Measurements from ENCODE around the gene HK1.
"Not testable (repeated sequence)": the region's sequence is repeated elsewhere in the genome, so short reads cannot be mapped to it uniquely, and the experiment has no call there.

HK1 gene

GRCh38 chr10:69259547-69260243, 18.6 kb upstream of the HK1 start:
- no peak for DNase-seq

- DNase-seq: no peak
Measured at GRCh38 chr10:69261184-69261583, 17.1 kb upstream of the HK1 start.

- DNase-seq: no peak
Measured at GRCh38 chr10:69262292-69262751, 16.0 kb upstream of the HK1 start.

GRCh38 chr10:69265521-69265920, 12.8 kb upstream of the HK1 start:
- DNase-seq: no peak

GRCh38 chr10:69268761-69269416, 9.4 kb upstream of the HK1 start:
- no peak for DNase-seq

- DNase-seq: no peak
Measured at GRCh38 chr10:69269761-69270160, 8.5 kb upstream of the HK1 start.

- no peak for DNase-seq
Measured at GRCh38 chr10:69270990-69271389, 7.3 kb upstream of the HK1 start.

GRCh38 chr10:69272624-69273023, 5.7 kb upstream of the HK1 start:
- no peak for DNase-seq

GRCh38 chr10:69275444-69275843, 2.9 kb upstream of the HK1 start:
- no peak for DNase-seq

DNA sequence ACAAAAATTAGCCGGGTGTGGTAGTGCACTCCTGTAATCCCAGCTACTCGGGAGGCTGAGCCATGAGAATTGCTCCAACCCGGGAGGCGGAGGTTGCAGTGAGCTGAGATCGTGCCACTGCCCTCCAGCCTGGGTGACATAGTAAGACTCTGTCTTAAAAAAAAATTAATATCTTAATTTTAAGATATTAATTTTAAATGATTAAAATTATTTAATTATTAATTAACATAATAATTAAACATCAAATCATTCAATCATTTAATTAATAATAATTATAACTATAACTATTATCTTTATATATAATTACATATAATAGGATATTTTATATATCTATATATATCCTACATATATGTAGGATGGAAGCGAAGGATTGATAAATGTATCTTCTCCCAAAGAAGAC, 1.8 kb upstream of the HK1 start:
- DNase-seq: no peak

DNA sequence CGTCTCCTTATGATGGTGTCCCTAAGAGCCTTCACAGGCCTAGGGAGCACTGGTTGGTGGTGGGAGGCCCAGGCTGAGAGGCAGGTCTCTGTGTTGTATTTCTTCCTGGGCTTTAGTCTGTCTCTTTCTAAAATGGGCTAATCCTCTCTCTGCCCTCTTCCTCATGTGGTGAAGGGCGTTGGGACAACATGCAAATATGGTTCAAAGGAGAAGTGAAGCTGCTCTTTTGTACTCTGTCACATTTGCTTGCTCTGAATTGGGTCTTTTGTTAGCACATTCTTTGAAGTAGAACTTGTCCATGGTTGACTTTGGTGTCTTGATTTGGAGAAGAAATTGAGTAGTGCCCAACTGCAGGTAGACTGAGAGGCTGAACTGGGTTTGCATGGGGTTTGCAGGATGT, 814 bp downstream of the HK1 start:
- DNase-seq: peak in 1 of 2 experiments; percentile 1

GRCh38 chr10:69281507-69282413, 3.5 kb downstream of the HK1 start:
- DNase-seq: no peak

- DNase-seq: not testable (repeated sequence)
Measured at GRCh38 chr10:69284402-69284801, 6.1 kb downstream of the HK1 start.

GRCh38 chr10:69285699-69286098, 7.4 kb downstream of the HK1 start:
- no peak for DNase-seq

DNA sequence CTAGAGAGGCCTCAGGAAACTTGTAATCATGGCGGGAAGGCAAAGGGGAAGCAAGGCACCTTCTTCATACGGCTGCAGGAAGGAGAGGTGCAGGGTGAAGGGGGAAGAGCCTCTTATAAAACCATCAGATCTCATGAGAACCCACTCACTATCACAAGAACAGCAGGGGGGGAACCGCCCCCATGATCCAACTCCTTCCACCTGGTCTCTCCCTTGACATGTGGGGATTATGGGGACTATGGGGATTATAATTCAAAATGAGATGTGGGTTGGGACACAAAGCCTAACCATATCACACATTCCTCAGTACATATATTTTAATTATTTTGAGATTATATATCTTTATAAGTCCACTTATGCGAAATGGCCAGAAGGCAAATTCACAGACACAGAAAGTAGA, 8.9 kb downstream of the HK1 start:
- DNase-seq: no peak

DNA sequence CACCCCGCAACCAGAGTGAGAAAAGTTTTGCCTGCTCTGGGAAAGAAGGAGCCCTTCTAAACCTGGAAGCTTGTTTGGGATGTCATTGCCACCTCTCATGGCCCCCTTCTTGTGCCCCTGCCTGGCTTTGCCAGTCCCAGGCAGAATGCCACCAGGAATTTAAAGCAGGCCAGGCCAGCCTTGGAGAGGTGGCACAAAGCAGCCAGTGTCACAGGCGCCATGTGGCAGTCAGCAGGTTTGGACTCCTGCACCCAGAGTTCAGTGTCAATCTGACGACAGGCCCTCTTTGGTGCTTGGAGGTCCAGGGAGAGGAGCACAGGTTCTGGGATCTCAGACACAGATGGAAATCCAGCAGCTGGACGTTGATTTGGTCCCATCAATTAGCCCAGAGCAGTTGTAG, 12.7 kb downstream of the HK1 start:
- DNase-seq: no peak

- no peak for DNase-seq
Measured at GRCh38 chr10:69292459-69292858, 14.2 kb downstream of the HK1 start.

GRCh38 chr10:69295027-69295636, 16.8 kb downstream of the HK1 start:
- no peak for DNase-seq

DNA sequence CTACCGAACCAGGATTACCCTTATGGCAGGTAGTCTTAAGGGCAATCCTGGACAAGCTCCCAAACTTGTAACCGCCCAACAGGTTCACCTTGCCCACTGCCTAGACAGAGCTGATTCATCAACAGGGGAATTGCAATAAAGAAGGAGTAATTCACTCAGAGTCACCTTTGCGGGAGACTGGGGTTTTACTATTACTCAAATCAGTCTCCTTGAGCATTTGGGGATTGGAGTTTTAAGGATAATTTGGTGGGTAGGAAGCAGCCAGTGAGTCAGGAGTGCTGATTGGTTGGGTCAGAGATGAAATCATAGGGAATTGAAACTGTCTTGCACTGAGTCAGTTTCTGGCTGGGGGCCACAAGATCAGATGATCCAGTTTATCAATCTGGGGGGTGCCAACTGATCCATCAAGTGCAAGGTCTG, 25.3 kb downstream of the HK1 start:
- no peak for DNase-seq

DNA sequence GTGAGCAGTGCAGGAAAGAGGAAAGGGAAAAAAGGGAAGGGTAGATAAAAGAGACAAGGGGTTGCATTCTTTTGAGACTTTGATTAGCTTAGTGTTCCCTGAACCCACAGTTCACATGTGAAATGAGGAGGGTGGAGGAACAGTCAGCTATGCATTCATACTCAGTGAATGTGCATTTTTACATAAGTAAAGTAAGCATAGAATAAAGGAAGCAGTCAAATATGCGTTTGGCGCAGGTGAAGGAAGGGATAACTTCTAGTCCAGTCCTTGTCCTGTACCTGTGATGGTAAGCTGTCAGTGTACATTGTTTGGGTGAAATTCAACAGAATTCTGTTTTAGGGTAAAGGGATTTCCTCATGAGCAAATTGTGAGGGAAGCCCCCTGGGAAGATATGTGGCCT, 28.1 kb downstream of the HK1 start:
- no peak for DNase-seq

GRCh38 chr10:69307434-69307833, 29.1 kb downstream of the HK1 start:
- DNase-seq: no peak

DNA sequence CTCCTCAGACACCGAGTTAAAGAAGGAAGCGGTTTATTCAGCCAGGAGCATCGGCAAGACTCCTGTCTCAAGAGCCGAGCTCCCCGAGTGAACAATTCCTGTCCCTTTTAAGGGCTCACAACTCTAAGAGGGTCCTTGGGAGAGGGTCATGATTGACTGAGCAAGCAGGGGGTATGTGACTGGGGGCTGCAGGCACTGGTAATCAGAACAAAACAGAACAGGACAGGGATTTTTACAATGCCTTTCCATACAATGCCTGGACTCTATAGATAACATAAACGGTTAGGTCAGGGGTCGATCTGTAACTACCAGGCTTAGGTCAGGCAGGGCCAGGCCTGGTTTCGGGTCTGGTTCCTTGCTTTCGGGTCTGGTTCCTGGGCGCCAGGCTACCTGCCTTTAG, 30.0 kb downstream of the HK1 start:
- DNase-seq: not testable (repeated sequence)

- DNase-seq: no peak
Measured at GRCh38 chr10:69311309-69311708, 33.0 kb downstream of the HK1 start.

Measured in NCI-H526 (cell line).